Activated naive CD8-positive, alpha-beta T cell treated with anti-CD3 and anti-CD28 coated beads, Interleukin-2, amount 50 U/mL, for 16 hours (primary cell): Measurements from ENCODE around the gene SUPT4H1.
A peak's percentile ranks its signal among the peaks of the same experiment; 100 is the strongest.
"Not testable (repeated sequence)": the region's sequence is repeated elsewhere in the genome, so short reads cannot be mapped to it uniquely, and the experiment has no call there.

Source experiments
- DNase-seq: peaks from one replicate; pipeline ENCODE4 v3.0.0-alpha.2; 2020; ENCODE audit warnings: low read depth, low spot score

Gene SUPT4H1

DNA sequence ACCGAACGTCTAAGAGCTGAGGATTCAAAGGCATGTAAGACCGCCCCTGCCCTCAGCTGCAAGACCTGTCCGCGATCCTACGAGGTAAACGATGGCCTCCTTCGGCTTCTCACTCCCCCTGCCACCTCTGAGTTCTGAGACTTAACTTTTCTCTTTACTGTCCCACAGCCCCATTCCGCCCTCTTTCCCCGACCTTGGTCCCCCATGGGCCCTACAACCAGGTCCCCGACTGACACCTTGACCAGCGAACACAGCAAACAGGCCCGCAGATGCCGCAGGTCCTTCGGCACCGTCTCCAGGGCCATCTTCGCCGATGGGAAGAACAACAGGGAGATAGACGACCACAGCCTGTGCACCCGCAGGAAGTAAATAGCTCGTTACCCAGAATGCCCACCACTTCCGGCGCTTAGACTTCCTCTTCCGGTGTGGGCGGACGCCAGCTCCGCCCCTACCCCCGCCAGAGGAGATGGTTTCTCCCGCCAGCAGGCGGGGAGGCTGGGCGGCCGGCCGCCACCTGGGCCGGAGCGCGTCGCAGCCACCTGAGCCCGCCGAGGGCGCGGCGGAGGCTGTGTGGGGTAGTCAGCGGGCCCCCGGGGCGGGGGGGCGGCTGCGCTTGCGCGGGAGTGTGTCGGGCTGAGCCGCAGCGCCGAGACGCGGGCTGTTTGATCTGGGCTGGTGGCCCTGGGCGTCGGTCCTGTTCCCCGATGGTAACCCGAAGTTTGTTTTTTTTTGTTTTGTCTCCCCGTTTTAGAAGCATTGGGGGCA is at the start of gene SUPT4H1:
Gene SUPT4H1, minus strand, starts transcription at position 371 of the 765 bp plus-strand sequence. Its CDS starts 66 bp downstream, at position 305.
- DNase-seq = peak; percentile 75

- no peak for DNase-seq
Observed at GRCh38 chr17:58401287-58401686, 49.3 kb upstream of the SUPT4H1 start.

DNA sequence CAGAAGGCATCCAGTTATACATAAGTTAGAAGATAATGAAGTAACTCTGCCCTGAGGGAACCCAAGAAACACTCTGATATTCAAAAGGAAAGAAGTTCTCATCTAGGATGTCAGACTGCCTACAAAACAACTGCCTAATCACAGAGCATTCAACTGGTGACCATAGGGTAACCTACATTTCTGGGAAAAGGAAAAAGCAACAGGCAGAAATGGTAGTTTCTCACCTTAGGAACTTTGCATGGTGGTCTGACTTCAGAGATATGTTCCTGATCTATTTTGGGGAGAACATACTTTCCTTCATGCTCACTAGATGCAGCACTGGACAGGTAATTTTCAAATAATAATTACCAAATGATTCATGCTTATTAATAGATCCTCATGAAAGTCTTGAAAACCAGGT is 48.8 kb upstream of the SUPT4H1 start:
- no peak for DNase-seq

GRCh38 chr17:58399974-58400373 is 48.0 kb upstream of the SUPT4H1 start:
- no peak for DNase-seq

DNA sequence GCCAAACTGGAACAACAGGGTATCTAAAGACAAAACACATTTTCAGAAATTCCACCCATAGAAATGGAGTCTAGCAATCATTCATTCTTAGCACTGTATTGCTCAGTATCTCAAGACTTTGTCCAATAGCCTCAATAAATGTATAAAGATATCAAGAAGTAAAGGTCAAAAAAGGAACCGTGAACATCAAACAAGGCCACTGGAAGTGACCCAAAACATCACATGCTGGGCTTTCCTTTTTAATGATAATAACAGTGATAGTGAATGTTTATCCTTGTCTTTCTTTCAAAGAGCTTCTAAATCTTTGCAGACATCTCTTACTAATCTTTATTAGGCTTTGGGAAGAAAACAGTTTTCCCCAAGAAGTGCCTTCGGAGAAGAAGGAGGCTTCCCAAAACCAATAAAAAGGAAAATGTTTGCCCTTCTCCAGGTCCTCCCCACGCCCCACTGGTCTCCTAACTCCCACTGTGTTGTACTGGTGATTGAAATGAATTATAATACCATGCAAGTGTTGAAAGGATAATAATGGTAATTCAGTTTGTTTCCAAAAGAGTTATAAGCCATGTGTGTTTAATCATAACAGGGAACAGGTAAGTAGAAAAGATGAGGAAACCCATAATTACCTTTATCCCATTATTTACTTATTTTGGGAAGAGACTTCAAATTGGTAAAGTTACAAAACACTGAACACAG is 46.7 kb upstream of the SUPT4H1 start:
- DNase-seq = no peak

DNA sequence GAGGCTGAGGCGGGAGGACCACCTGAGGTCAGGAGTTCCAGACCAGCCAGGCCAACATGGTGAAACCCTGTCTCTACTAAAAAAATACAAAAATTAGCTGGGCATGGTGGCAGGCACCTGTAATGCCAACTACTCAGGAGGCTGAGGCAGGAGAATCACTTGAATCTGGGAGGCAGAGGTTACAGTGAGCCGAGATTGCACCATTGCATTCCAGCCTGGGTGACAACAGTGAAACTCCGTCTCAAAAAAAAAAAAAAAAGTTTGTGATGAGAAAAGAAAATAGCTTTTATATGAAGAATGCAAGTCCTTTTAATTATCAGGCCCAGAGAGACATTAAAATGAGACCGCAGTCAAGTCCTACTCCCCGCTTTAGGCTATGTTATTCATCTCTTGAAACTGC is 45.4 kb upstream of the SUPT4H1 start:
- DNase-seq = not testable (repeated sequence)

GRCh38 chr17:58396173-58396572 is 44.2 kb upstream of the SUPT4H1 start:
- DNase-seq = no peak

DNA sequence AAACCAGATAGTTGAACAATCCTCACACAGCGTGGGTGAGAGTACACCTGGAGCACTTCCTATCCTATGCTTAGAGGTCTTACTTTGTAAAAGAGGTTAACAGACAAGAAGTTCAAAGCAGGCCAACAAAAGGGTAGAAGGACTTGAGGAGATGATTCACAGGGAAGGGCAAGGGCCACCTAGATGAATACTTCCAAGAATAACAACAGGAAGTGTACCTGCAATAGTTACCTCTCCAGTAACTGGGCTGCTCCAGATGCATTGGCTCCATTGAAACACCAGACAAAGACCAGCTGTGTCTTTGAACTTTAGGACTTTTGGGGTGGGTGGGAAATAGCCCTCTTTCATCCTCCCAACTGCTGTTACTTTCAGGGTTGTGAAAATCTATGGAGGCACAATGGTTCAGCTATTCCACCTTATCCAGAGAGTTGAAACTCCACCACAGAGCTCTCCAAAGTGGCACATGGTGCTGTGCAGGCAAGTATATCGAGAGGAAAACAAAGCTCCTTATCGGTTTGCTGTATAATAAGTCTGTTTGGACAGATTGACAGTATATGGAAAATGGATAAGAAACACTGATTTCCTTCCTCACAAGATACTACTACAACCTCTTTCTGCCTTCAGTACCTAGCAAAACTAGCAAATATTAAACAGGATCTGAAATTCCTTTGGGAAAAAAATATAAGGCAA is 42.7 kb upstream of the SUPT4H1 start:
- DNase-seq = no peak

DNA sequence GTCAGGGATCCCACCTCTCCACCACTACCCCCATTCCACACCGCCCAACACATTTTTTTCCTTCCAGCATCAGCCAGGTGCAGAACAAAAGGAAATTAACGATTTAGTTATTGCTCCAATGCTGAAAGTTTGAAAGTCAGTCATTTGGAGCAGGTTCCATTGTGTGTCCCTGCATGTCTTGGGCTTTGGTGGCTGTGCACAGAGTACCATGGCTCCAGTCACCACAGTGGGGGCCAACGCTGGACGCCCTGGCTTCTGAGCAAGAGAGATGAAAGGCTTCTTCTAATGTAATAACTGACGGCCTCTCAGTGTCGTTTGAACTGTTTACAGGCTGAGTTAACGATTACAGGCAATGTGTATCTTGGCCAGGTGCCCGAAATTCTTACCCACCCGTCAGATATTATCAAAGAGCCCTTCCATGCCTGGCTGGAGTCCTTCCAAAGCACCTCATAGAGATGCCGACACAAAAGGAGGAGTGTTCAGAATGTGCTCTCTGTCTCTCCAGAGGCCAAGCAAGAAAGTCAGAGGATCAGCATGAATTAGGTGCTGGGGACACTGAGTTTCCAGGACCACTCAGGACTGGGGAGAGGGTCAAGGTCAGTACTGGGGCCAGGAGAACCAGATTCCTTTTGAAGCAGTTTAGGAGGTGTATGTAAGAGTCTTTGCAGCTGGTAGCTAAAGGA is 39.4 kb upstream of the SUPT4H1 start:
- no peak for DNase-seq

DNA sequence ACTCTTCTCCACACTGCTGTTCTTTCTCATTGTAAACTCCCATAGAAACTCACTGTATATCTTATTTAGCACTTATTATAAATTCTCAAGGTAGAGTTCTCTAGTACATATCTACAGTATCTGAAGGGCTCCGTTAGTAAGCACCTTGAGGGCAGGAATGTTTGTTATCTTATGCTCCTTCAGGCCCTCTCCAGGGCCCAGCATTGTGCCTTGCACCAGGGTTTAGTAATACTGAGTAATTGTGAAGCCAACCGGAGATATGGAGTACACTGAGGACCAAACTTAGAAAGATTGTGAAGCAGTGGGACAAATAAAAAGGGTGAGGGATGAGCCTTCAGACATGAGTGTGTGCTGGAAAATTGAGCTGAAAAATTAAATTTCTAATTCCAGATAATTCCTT is 38.9 kb upstream of the SUPT4H1 start:
- DNase-seq = no peak

- DNase-seq = no peak
Observed at GRCh38 chr17:58388302-58389190, 36.5 kb upstream of the SUPT4H1 start.

DNA sequence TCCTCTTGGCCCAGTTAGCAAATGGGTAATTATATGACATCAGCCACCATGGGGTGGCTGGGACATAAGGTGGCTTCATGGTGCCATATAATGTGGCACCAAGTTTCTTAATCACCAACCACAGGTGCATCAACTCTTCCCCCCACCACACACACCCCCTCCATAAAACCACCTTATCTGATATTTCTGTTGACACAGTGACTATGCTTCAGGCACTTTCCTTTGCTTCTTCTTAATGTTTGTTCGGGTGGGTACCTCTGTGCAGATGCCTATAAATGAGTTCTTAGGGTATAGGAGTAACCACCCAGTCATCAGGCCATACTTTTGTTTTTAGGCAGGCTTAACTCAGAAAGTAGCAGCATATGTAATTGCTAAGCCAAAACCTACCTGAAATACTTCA is 35.8 kb upstream of the SUPT4H1 start:
- no peak for DNase-seq

DNA sequence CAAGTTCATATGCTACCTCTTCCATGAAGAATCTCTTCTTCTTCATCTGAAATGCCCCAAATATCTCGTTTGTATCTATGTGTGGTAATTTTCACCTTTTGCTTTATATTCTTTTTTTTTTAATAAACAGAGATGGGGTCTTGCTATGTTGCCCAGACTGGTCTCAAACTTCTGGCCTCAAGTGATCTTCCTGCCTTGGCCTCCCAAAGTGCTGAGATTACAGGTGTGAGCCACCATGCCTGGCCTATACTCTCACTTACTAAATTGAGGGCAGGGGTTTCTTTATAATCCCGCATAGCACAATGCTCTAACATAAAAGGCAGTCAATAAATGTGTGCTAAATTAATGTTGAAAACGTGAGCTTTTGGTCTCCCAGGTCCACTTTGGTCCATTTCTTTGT is 34.7 kb upstream of the SUPT4H1 start:
- no peak for DNase-seq

- no peak for DNase-seq
Observed at GRCh38 chr17:58385359-58385899, 33.4 kb upstream of the SUPT4H1 start.

- DNase-seq = no peak
Observed at GRCh38 chr17:58384897-58385296, 32.9 kb upstream of the SUPT4H1 start.

DNA sequence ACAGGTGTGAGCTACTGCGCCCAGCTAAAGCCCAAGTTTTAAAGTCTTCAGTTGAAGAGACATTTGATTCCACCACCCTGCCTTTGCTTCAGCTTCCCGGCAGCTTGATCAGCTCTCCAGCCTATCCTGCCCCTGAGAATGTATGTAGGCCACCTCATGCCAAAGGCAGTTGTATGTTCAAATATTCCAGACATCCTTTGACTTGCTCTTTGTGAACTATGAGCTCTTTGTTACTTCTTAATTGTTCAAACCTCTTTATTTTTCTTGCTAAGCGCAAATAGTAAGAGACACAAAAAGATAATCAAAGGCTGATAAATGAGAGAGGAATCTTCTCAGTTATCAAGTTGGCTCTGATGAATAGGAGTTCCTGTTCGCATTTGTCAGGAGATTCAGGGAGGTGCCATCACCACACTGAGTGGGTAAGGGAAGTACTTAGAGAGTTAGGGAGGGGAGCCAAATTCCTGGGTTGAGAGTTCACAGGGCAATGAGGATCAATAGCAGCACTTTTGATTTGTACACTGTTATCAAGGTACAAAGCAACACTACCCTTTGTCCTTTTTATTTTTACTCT is 32.0 kb upstream of the SUPT4H1 start:
- no peak for DNase-seq

DNA sequence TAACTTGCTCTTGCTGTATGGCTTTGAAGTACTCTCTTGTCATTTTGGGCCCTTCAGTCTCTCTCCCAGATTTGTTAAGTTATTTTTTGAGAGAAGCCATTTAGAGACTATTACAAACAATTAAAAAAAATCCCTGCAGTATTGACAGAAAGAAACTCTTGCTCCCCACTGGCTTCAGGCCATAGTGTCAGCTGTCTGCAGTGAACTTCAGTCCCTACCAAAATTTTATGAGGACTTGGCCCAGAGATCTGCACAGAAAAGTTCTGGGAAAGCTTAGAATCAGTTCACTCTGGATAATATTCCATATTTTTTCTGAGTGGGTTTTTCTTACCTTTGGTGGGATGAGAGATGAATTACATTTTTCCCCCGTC is 30.9 kb upstream of the SUPT4H1 start:
- no peak for DNase-seq

- DNase-seq = no peak
Observed at GRCh38 chr17:58382108-58382871, 30.3 kb upstream of the SUPT4H1 start.

GRCh38 chr17:58381124-58382035 is 29.4 kb upstream of the SUPT4H1 start:
- DNase-seq = no peak
